Measurements from ENCODE around the gene FBLN2. TPM values are rescaled to one million over a fixed set of nuclear protein-coding genes. Genes with fewer than 3 reads are reported as not detected.

FBLN2 gene
- total RNA-seq, 2 experiments from 2014 or later: not detected

DNA sequence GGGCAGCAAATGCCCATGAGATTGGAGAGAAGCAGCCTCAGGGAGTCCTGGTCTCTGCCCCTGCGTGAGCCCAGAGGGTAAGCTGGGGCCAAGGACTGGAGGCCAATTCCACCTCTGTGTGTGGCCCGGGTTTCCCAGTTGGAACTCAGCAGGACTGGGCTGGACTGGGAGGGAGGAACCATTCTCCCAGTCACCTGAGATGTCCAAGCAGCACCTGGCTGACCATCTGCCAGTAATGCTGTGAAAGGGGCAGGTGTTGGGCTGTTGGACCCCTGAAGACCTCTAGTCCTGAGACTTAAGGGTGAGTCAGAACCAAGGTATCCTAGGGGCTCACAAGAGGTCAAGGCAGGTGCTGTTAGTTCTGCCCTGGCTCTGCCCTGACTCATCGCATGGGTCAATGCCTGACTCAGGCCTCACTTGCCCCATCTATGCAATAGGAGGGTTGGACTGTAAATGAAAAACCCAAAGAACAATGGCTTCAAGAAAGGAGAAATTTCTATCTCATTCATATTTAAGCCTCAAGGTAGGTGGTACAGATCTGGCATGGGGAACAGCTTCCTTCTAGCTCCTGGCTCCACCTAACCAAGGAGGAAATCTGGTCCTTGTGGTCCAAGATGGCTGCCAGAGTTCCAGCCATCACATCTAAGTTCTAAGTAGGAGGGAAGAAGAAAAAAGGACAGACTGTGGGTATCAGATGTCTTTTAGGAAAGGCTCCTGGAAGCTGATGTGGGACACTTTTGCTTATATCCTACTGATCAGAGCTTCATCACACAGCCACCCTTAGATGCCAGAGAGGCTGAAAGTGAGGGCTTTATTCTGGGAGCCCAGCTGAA lies 111.3 kb downstream of the FBLN2 start:
- CTCF ChIA-PET: interaction anchor here (0.9 to 15.5 kb wide), 6 partner anchors 9 to 227 kb away, joined by 3 to 459 read pairs (median 4); partner anchors contain the start of gene WNT7A
- no peak overlapping the region for H3K27ac Mint-ChIP-seq
- H3K9me3 Mint-ChIP-seq: no peaks in the 10 kb centered on the region
- H3K4me3 Mint-ChIP-seq: no peak overlapping the region
- intact Hi-C loops (cut with micrococcal nuclease): no loop called here
- H3K36me3 Mint-ChIP-seq (ENCODE audit: low read depth): no peaks in the 10 kb centered on the region
- H3K27me3 Mint-ChIP-seq (ENCODE audit: low read depth): peaks cover 6% of the 10 kb centered on the region
- DNase-seq: no peak
- peaks cover 10% of the 10 kb centered on the region for H3K4me1 Mint-ChIP-seq (ENCODE audit: low read depth)

DNA sequence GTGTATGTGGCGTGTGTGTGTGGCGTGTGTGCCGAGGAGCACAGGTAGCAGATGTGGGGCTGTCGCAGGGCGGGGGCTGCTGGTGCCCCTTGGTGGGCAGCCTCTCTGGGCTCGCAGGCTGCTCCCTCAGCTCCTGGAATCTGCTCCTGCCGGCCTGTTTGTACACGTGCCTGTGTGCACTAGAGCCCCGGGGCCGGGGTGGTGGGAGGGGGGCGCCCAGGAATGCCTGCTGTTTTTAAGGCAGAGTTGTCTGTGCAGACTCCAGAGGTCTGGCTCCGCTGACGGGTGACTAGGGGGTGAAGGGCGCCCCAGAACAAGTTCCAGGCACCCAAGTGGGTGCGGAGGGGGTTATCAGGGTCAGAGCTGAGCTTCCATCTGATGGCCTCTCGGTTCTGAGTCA lies 112.2 kb downstream of the FBLN2 start:
- H3K27ac Mint-ChIP-seq: no peak overlapping the region
- H3K36me3 Mint-ChIP-seq (ENCODE audit: low read depth): no peaks in the 10 kb centered on the region

DNA sequence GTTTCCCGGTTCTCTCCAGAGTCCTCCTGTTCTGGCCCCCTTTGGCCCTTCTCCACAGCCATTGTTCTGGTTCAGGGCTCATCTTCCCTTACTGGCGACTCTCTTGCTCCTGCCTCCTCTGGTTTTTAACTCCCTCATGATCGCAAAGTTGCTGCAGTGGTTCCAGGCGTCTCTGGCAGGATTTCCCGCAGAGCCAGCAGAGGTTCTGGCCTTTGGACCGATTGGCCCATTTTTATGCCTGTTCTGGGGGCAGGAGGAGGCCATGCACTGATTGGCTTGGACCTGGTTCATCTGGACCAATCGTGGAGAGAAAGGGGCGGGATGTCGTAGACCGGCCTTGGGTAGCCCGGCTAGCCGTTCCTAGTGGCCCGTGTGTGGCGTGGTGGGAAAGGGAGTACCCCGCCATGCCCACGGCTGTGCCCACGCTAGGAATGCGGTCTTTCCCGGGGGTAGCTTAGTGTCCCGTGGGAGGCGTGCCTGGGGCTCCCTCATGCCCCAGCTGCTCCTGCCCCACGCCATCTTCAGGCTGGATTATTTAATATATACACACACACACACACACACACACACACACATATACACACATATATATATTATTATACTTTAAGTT lies 113.4 kb downstream of the FBLN2 start:
- H3K4me3 Mint-ChIP-seq: no peak overlapping the region
- no peak for DNase-seq
- H3K36me3 Mint-ChIP-seq (ENCODE audit: low read depth): no peaks in the 10 kb centered on the region
- H3K9me3 Mint-ChIP-seq: no peaks in the 10 kb centered on the region
- CTCF ChIA-PET: interaction anchor here (4.1 to 15.5 kb wide), 2 partner anchors 14 to 224 kb away, joined by 16 to 459 read pairs; partner anchors contain the start of gene WNT7A
- peaks cover 6% of the 10 kb centered on the region for H3K4me1 Mint-ChIP-seq (ENCODE audit: low read depth)
- intact Hi-C loops (cut with micrococcal nuclease): no loop called here
- H3K27ac Mint-ChIP-seq: no peak overlapping the region
- H3K27me3 Mint-ChIP-seq (ENCODE audit: low read depth): no peaks in the 10 kb centered on the region

More for the DNA sequence above, 112.2 kb downstream of the FBLN2 start:
- Mint-ChIP-seq H3K4me1 (ENCODE audit: low read depth) (peaks cover 8% of the 10 kb centered on the region), H3K4me3 (no peak overlapping the region), H3K9me3 (no peaks in the 10 kb centered on the region), H3K27me3 (ENCODE audit: low read depth) (peaks cover 4% of the 10 kb centered on the region)
- DNase-seq: no peak
- CTCF ChIA-PET: interaction anchor here (0.9 to 15.5 kb wide), 4 partner anchors 9 to 226 kb away, joined by 3 to 459 read pairs (median 10); partner anchors contain the start of gene WNT7A
- intact Hi-C loops (cut with micrococcal nuclease): no loop called here

DNA sequence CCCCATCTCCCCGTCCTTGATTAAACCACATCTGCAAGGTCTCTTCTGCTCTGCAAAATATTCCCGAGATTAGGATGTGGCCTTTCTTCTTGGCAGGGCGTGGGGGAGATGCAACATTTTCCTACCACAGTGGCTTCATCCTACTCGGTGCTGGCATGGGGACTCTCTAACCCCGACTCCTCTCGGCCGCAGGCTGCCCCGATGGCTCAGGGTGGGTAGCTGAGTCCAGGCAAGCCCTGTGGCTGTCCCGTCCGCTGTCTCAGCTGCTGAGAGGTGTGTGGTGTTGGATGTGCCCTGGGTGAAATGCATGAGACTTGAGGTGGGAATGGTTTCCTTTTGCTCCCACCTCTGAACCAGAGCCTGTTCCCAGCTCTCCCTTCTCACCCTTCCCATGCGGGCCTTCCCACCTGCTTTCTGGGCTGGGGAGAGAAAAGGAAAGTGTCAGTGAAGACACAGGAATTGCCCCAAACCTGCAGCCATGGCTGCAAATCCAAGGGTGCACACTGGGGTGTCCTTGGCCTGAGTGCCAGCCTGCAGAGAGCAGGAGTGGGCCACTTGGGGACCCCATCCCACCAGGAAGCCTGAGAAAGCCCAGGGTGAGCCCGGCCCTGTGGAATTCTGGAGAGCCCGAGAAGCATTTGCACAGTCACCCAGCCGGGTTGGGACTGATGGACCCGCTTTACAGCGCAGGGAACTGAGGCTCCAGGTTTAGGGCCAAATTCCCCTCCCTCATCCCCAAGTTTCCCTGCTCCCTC lies 115.0 kb downstream of the FBLN2 start:
- H3K9me3 Mint-ChIP-seq: no peaks in the 10 kb centered on the region
- no peaks in the 10 kb centered on the region for H3K4me1 Mint-ChIP-seq (ENCODE audit: low read depth)
- DNase-seq: no peak
- no peaks in the 10 kb centered on the region for H3K27me3 Mint-ChIP-seq (ENCODE audit: low read depth)
- no peak overlapping the region for H3K4me3 Mint-ChIP-seq
- CTCF ChIA-PET: interaction anchor here (0.6 to 1.0 kb wide), 2 partner anchors 217 to 1083 kb away, joined by 3 to 4 read pairs; partner anchors contain the start of gene WNT7A
- no peak overlapping the region for H3K27ac Mint-ChIP-seq
- no peaks in the 10 kb centered on the region for H3K36me3 Mint-ChIP-seq (ENCODE audit: low read depth)
- intact Hi-C loops (cut with micrococcal nuclease): no loop called here

DNA sequence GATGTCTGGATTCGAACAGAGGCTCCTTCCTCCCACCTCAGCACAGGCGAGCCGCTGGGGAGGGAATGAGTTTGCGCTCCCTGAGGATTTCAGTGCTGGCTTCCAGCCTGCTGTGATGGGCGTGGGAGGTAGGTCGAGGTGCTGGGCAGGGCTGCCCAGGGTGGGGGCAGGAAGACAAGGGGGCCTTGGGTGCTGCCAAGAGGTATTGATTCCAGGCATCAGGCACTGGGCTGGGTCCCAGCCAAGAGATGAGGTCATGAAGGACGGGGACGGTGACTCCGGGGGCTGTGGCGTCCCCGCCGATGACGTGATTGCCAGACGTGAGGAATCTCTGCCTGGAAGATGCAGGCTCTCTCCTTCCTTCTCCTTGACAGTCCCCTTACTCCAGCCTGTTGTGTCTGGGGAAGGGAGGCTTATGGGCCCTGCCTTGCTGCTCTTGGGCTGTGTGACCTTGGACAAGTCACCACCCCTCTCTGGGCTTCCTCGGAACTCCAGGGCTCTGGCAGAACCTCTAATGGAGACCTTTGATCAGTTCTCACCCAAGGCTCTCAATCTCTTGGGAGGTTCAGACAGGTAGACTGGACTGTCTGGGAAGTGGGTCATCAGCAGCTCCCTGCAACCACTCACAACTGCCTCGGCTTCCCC lies 116.8 kb downstream of the FBLN2 start:
- no peak for DNase-seq
- no peaks in the 10 kb centered on the region for H3K27me3 Mint-ChIP-seq (ENCODE audit: low read depth)
- no peak overlapping the region for H3K27ac Mint-ChIP-seq
- no peak overlapping the region for H3K4me3 Mint-ChIP-seq
- CTCF ChIA-PET: interaction anchor here (0.5 to 8.2 kb wide), 2 partner anchors 9 to 121 kb away, joined by 3 to 52 read pairs; no protein-coding TSS in a partner anchor
- intact Hi-C loops (cut with micrococcal nuclease): no loop called here
- H3K4me1 Mint-ChIP-seq (ENCODE audit: low read depth): no peaks in the 10 kb centered on the region
- no peaks in the 10 kb centered on the region for H3K36me3 Mint-ChIP-seq (ENCODE audit: low read depth)
- no peaks in the 10 kb centered on the region for H3K9me3 Mint-ChIP-seq

DNA sequence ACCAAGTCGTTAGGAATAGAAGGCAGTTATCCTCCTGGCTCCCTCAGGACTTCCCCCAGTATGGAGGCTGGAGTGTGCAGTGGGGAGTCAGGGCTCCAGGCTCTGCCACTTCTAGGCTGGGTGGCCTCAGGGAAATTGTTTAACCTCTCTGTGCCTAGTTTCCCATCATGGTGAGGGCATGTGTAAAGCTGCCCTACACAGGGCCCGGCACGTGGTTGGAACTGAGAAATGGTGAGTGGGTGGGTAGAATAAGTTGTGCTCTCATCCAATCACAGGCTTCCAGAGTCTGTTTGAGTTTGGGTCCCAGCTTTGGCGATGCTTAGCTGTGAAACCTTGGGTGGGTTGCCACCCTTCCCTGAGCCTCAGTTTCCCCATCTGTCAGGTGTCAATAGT lies 117.3 kb downstream of the FBLN2 start:
- DNase-seq: no peak
- no peak overlapping the region for H3K27ac Mint-ChIP-seq
- CTCF ChIA-PET: interaction anchor here (8.2 kb wide), 1 partner anchor 10 kb away, joined by 52 read pairs; no protein-coding TSS in a partner anchor
- H3K9me3 Mint-ChIP-seq: no peaks in the 10 kb centered on the region
- H3K36me3 Mint-ChIP-seq (ENCODE audit: low read depth): no peaks in the 10 kb centered on the region
- no peak overlapping the region for H3K4me3 Mint-ChIP-seq
- H3K4me1 Mint-ChIP-seq (ENCODE audit: low read depth): no peaks in the 10 kb centered on the region
- H3K27me3 Mint-ChIP-seq (ENCODE audit: low read depth): no peaks in the 10 kb centered on the region
- intact Hi-C loops (cut with micrococcal nuclease): no loop called here

DNA sequence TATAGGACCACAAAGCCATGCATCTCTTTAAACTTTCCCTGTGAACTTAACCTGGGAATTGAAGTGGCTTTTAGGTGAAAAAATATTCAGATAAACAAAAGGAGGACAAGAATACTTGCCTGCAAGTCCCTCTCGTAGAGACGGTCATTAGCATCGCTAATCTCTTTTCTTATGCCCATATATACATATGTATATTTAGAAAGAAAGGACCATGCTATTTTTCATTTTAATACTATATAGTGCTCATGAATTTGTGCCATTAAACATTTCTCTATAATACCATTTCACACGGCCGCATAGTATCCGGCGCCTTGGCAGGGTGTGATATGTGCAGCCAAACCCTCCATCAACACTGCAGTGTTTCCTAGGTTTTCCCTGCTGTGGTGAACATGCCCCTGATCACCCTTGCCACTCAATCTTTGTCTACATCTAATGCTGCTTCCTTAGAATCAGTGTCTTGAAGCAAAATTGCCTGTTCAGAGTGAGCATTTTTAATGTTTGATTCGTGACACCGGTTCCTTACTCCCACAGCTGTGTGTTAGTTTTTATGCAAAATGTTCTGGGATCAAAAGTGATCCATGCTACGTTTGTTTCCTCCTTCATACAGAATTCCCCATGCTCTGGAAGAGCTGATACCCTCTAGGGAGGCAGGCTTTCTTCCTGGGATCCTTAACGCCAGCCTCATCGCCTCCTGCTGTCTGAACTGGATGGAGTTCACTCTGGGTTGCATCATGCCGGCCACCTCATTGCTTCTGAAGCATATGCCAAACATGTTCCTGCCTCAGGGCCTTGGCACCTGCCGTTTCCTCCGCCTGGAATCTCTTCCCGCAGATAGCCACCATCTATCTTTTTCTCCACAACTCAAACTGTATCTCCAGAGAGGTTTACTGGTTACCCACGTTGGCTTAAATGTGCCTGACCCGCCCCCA lies 118.1 kb downstream of the FBLN2 start:
- H3K27me3 Mint-ChIP-seq (ENCODE audit: low read depth): no peaks in the 10 kb centered on the region
- H3K4me1 Mint-ChIP-seq (ENCODE audit: low read depth): no peaks in the 10 kb centered on the region
- intact Hi-C loops (cut with micrococcal nuclease): no loop called here
- H3K9me3 Mint-ChIP-seq: no peaks in the 10 kb centered on the region
- CTCF ChIA-PET: interaction anchor here (0.6 to 8.2 kb wide), 2 partner anchors 11 to 181 kb away, joined by 5 to 52 read pairs; no protein-coding TSS in a partner anchor
- H3K4me3 Mint-ChIP-seq: no peak overlapping the region
- no peak for DNase-seq
- H3K27ac Mint-ChIP-seq: no peak overlapping the region
- no peaks in the 10 kb centered on the region for H3K36me3 Mint-ChIP-seq (ENCODE audit: low read depth)

DNA sequence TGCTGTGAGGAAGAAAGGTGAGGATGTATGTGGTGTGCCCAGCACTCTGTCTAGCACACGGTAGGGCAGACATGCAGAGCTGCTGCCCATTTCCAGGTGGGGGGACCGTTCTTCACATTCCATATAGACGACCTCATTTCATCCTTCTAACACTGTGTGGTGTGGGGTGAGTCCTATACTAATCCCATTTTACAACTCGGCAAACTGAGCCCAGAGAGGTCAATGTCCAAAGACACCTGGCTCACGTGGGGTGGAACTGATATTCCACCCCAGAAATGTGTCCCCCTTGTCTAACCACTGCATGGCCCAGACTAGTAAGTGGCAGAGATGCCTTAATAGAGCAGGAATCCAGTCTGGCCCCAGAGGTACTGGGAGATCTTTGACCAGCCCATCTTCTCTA lies 119.2 kb downstream of the FBLN2 start:
- Mint-ChIP-seq H3K36me3 (ENCODE audit: low read depth) (no peaks in the 10 kb centered on the region), H3K4me1 (ENCODE audit: low read depth) (no peaks in the 10 kb centered on the region), H3K27ac (no peak overlapping the region), H3K9me3 (no peaks in the 10 kb centered on the region), H3K4me3 (no peak overlapping the region), H3K27me3 (ENCODE audit: low read depth) (no peaks in the 10 kb centered on the region)
- CTCF ChIA-PET: interaction anchor here (8.2 kb wide), 1 partner anchor 12 kb away, joined by 52 read pairs; no protein-coding TSS in a partner anchor
- intact Hi-C loops (cut with micrococcal nuclease): no loop called here
- DNase-seq: no peak

DNA sequence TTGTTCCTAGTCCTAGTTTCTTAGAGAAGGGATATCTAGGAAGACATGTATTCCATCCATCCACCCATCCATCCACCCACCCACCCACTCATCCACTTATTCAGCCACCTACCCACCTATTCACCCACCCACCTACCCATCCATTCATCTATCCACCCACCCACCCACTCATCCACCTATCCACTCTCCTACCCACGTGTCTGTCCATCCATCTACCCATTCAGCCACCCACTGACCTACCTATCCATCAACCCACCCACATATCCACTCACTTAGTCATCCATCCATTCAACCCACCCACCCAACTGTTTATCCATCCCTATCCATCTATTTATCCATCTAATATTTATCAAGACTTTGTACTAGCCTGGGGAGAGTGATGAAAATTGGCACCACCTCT lies 120.5 kb downstream of the FBLN2 start:
- H3K4me1 Mint-ChIP-seq (ENCODE audit: low read depth): no peaks in the 10 kb centered on the region
- no peak for DNase-seq
- no peaks in the 10 kb centered on the region for H3K9me3 Mint-ChIP-seq
- no peak overlapping the region for H3K27ac Mint-ChIP-seq
- no peaks in the 10 kb centered on the region for H3K36me3 Mint-ChIP-seq (ENCODE audit: low read depth)
- no peaks in the 10 kb centered on the region for H3K27me3 Mint-ChIP-seq (ENCODE audit: low read depth)
- no peak overlapping the region for H3K4me3 Mint-ChIP-seq
- CTCF ChIA-PET: interaction anchor here (1.1 to 8.2 kb wide), 2 partner anchors 13 to 30 kb away, joined by 3 to 52 read pairs; no protein-coding TSS in a partner anchor
- intact Hi-C loops (cut with micrococcal nuclease): no loop called here

DNA sequence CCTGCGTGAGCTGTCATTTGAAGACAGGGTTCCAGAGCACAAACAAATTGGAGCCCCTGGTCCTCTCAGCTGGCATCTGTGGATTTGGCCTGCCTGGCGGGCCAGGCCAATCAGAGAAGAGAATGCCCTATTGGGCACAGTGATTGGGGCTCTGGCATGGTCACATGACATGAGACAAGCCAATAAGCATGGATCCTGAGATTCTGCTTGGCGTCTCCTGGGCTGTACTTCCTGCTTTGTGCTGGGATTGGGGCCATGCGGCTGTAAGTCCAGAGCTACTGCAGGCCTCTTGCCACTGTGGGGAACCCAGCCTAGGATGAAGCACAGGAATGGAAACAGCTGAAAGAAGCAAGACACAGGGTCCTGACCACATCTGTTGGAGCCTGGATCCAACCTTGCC lies 121.4 kb downstream of the FBLN2 start:
- Mint-ChIP-seq H3K36me3 (ENCODE audit: low read depth) (no peaks in the 10 kb centered on the region), H3K9me3 (no peaks in the 10 kb centered on the region), H3K27me3 (ENCODE audit: low read depth) (peaks cover under 1% of the 10 kb centered on the region), H3K4me1 (ENCODE audit: low read depth) (no peaks in the 10 kb centered on the region), H3K4me3 (no peak overlapping the region), H3K27ac (no peak overlapping the region)
- CTCF ChIA-PET: interaction anchor here (1.2 to 8.2 kb wide), 3 partner anchors 10 to 21 kb away, joined by 3 to 52 read pairs (median 3); no protein-coding TSS in a partner anchor
- DNase-seq: no peak
- intact Hi-C loops (cut with micrococcal nuclease): no loop called here

Data from activated naive CD4-positive, alpha-beta T cell treated with anti-CD3 and anti-CD28 coated beads for 36 hours (primary cell).